Measurements from ENCODE around the gene RMDN3.

The RMDN3 gene

GRCh38 chr15:40766194-40766815 is 11.3 kb upstream of the RMDN3 start:
- no peak for TF ChIP-seq CTCF (conservative IDR thresholded peaks at IDR 0.05; ENCODE audit: low read depth)
- POLR2A ChIA-PET (ENCODE audit: low non-redundant PET) = interaction anchor here (0.6 to 1.3 kb wide), 2 partner anchors 27 to 92 kb away, joined by 3 read pairs; no protein-coding TSS in a partner anchor
- DNase-seq (ENCODE audit: low spot score) = no peak
- peak overlapping the region; percentile 99 for H3K27ac ChIP-seq
- CTCF ChIA-PET = interaction anchor here (0.5 to 5.5 kb wide), 4 partner anchors 16 to 449 kb away, joined by 3 to 21 read pairs (median 3); no protein-coding TSS in a partner anchor

GRCh38 chr15:40764629-40765103 is 9.6 kb upstream of the RMDN3 start:
- POLR2A ChIA-PET (ENCODE audit: low non-redundant PET) = no interaction called here
- no peak for TF ChIP-seq CTCF (conservative IDR thresholded peaks at IDR 0.05; ENCODE audit: low read depth)
- DNase-seq (ENCODE audit: low spot score) = no peak
- H3K27ac ChIP-seq = peak overlapping the region; percentile 99
- CTCF ChIA-PET = interaction anchor here (0.6 to 5.5 kb wide), 4 partner anchors 18 to 660 kb away, joined by 5 to 21 read pairs (median 6); no protein-coding TSS in a partner anchor

- CTCF ChIA-PET = interaction anchor here (0.6 to 5.5 kb wide), 5 partner anchors 18 to 659 kb away, joined by 5 to 21 read pairs (median 6); no protein-coding TSS in a partner anchor
- TF ChIP-seq CTCF (conservative IDR thresholded peaks at IDR 0.05; ENCODE audit: low read depth) = peak; percentile 71
- peak within 1 kb of the TSS; percentile 99 for H3K27ac ChIP-seq
- DNase-seq (ENCODE audit: low spot score) = peak; percentile 68
- POLR2A ChIA-PET (ENCODE audit: low non-redundant PET) = no interaction called here
These were observed 9.0 kb upstream of the RMDN3 start, which contains the start of gene GCHFR for GRCh38 chr15:40763801-40764628. Gene GCHFR, plus strand, starts transcription at chr15:40764068. Its CDS starts 113 bp downstream, at chr15:40764181.

GRCh38 chr15:40762919-40763800 is 8.1 kb upstream of the RMDN3 start:
- TF ChIP-seq CTCF (conservative IDR thresholded peaks at IDR 0.05; ENCODE audit: low read depth) = no peak
- DNase-seq (ENCODE audit: low spot score) = peak; percentile 71
- POLR2A ChIA-PET (ENCODE audit: low non-redundant PET) = interaction anchor here (0.6 to 0.7 kb wide), 3 partner anchors 14 to 20 kb away, joined by 3 to 6 read pairs (median 3); no protein-coding TSS in a partner anchor
- H3K27ac ChIP-seq = peak overlapping the region; percentile 99
- CTCF ChIA-PET = interaction anchor here (0.7 to 5.5 kb wide), 4 partner anchors 17 to 88 kb away, joined by 5 to 21 read pairs (median 8); no protein-coding TSS in a partner anchor

GRCh38 chr15:40759961-40760360 is 4.9 kb upstream of the RMDN3 start:
- POLR2A ChIA-PET (ENCODE audit: low non-redundant PET) = no interaction called here
- H3K27ac ChIP-seq = no peak overlapping the region
- no peak for TF ChIP-seq CTCF (conservative IDR thresholded peaks at IDR 0.05; ENCODE audit: low read depth)
- CTCF ChIA-PET = interaction anchor here (0.7 kb wide), 1 partner anchor 33 kb away, joined by 3 read pairs; no protein-coding TSS in a partner anchor
- no peak for DNase-seq (ENCODE audit: low spot score)

Measured in RWPE1 (cell line).